OCI-LY1 (cell line): ENCODE data around the gene VSX2.

ENCODE experiments used
- H2AFZ ChIP-seq: fragments of 200-600 bp; sonication (generic), shearing (Covaris generic); 2 replicates; pipeline ENCODE4 v1.6.0; 2014; ENCODE audit warnings: antibody characterized with exemption, mild to moderate bottlenecking, low read length
- H3F3A ChIP-seq: fragments of 200-600 bp; sonication (generic), shearing (Covaris generic); 2 replicates; pipeline ENCODE4 v1.6.0; 2014; ENCODE audit warnings: mild to moderate bottlenecking, antibody characterized with exemption, low read length, moderate library complexity; ENCODE audit not compliant: insufficient read depth
- H3K27ac ChIP-seq: fragments of 200-600 bp; sonication (generic); 2 replicates; pipeline ENCODE4 v1.5.1; 2014; ENCODE audit warnings: low read length, mixed run types, mild to moderate bottlenecking, low read depth; ENCODE audit not compliant: poor library complexity, severe bottlenecking
- H3K27me3 ChIP-seq: fragments of 200-600 bp; sonication (generic); 2 replicates; pipeline ENCODE4 v1.6.0; 2014; ENCODE audit warnings: antibody characterized with exemption, mild to moderate bottlenecking, low read length, moderate library complexity; ENCODE audit not compliant: insufficient read depth
- H3K36me3 ChIP-seq: fragments of 200-600 bp; sonication (generic); 2 replicates; pipeline ENCODE4 v1.6.1; 2014; ENCODE audit warnings: mild to moderate bottlenecking, antibody characterized with exemption, low read length, moderate library complexity, mixed read lengths; ENCODE audit not compliant: insufficient read depth
- H3K4me1 ChIP-seq: fragments of 200-600 bp; sonication (generic); 2 replicates; pipeline ENCODE4 v1.5.1; 2014; ENCODE audit warnings: mild to moderate bottlenecking, low read length, moderate library complexity; ENCODE audit not compliant: insufficient read depth, severe bottlenecking
- H3K4me2 ChIP-seq: fragments of 200-600 bp; sonication (generic), shearing (Covaris generic); 2 replicates; pipeline ENCODE4 v1.6.1; 2014; ENCODE audit warnings: low read length
- H3K4me3 ChIP-seq: fragments of 200-600 bp; sonication (generic); 2 replicates; pipeline ENCODE4 v1.5.1; 2014; ENCODE audit warnings: low read length, low read depth, mild to moderate bottlenecking, mixed read lengths; ENCODE audit not compliant: poor library complexity, severe bottlenecking
- H3K79me2 ChIP-seq: fragments of 200-600 bp; shearing (Covaris generic); 2 replicates; pipeline ENCODE4 v1.6.1; 2016; ENCODE audit warnings: mixed run types, low read length, mixed read lengths; ENCODE audit not compliant: insufficient read depth
- H3K9ac ChIP-seq: fragments of 200-600 bp; sonication (generic), shearing (Covaris generic); 2 replicates; pipeline ENCODE4 v1.6.1; 2014; ENCODE audit warnings: mild to moderate bottlenecking, low read length, mixed read lengths
- H3K9me2 ChIP-seq: fragments of 200-600 bp; sonication (generic), shearing (Covaris generic); 2 replicates; pipeline ENCODE4 v1.6.1; 2014; ENCODE audit warnings: low read depth, mild to moderate bottlenecking, low read length, mixed read lengths
- H3K9me3 ChIP-seq: fragments of 200-600 bp; shearing (Covaris generic); 2 replicates; pipeline ENCODE4 v1.6.1; 2014; ENCODE audit warnings: low read length, mixed read lengths
- H4K20me1 ChIP-seq: fragments of 200-600 bp; sonication (generic), shearing (Covaris generic); 2 replicates; pipeline ENCODE4 v1.6.0; 2016; ENCODE audit warnings: mild to moderate bottlenecking, low read length; ENCODE audit not compliant: insufficient read depth
- CTCF ChIP-seq: fragments of 200-600 bp; sonication (generic), shearing (Covaris generic); IDR thresholded peaks from 2 replicates; pipeline ENCODE4 v1.5.1; 2017; ENCODE audit warnings: mild to moderate bottlenecking, antibody characterized with exemption, low read length, moderate library complexity, mixed read lengths
- EZH2 ChIP-seq: fragments of 200-600 bp; sonication (generic), shearing (Covaris generic); IDR thresholded peaks from 2 replicates; pipeline ENCODE4 v1.8.0; 2017; ENCODE audit warnings: borderline replicate concordance, mixed run types, mild to moderate bottlenecking, antibody characterized with exemption, low read length, moderate library complexity, mixed read lengths

VSX2 gene

GRCh38 chr14:74301594-74302151, 62.4 kb downstream of the VSX2 start:
- TF ChIP-seq EZH2 (no peak), CTCF (no peak)
- Histone ChIP-seq H3K9me3 (no peaks in the 10 kb centered on the region), H3K4me1 (peaks cover 16% of the 10 kb centered on the region), H3K79me2 (no peaks in the 10 kb centered on the region), H3K9me2 (no peaks in the 10 kb centered on the region), H3K36me3 (peaks cover 14% of the 10 kb centered on the region; the same call in 1 of the 2 replicates), H3F3A (no peaks in the 10 kb centered on the region), H4K20me1 (no peaks in the 10 kb centered on the region), H3K27me3 (no peaks in the 10 kb centered on the region), H3K4me2 (peak overlapping the region; percentile 68), H3K4me3 (peak overlapping the region; percentile 79), H2AFZ (no peak overlapping the region), H3K9ac (peak overlapping the region; percentile 79; the same call in 1 of the 2 replicates), H3K27ac (peak overlapping the region; percentile 46)

GRCh38 chr14:74302152-74302628, 62.9 kb downstream of the VSX2 start:
- Histone ChIP-seq H3K79me2 (no peaks in the 10 kb centered on the region), H3K27me3 (no peaks in the 10 kb centered on the region), H3K36me3 (peaks cover 14% of the 10 kb centered on the region; the same call in 1 of the 2 replicates), H2AFZ (no peak overlapping the region), H3K4me3 (peak overlapping the region; percentile 79), H3K4me1 (peaks cover 16% of the 10 kb centered on the region), H3K27ac (peak overlapping the region; percentile 46), H3K9ac (peak overlapping the region; percentile 79), H4K20me1 (no peaks in the 10 kb centered on the region), H3K9me2 (no peaks in the 10 kb centered on the region), H3K9me3 (no peaks in the 10 kb centered on the region), H3F3A (no peaks in the 10 kb centered on the region), H3K4me2 (peak overlapping the region; percentile 68)
- TF ChIP-seq CTCF (peak; percentile 53), EZH2 (no peak)

GRCh38 chr14:74302634-74303569, 63.7 kb downstream of the VSX2 start, which contains the start of gene ABCD4:
TSS of gene ABCD4 (minus strand) at chr14:74302934. CDS start at chr14:74302912, 22 bp downstream.
- Histone ChIP-seq H3F3A (no peaks in the 10 kb centered on the region), H3K27me3 (no peaks in the 10 kb centered on the region), H3K9me3 (no peaks in the 10 kb centered on the region), H4K20me1 (no peaks in the 10 kb centered on the region), H3K4me3 (peak within 1 kb of the TSS; percentile 79), H3K9me2 (no peaks in the 10 kb centered on the region), H3K27ac (peak within 1 kb of the TSS; percentile 46), H3K9ac (peak within 1 kb of the TSS; percentile 79), H2AFZ (peak within 1 kb of the TSS; percentile 94), H3K79me2 (no peaks in the 10 kb centered on the region), H3K4me2 (peak within 1 kb of the TSS; percentile 68), H3K36me3 (peaks cover 10% of the 10 kb centered on the region; the same call in 1 of the 2 replicates), H3K4me1 (peaks cover 16% of the 10 kb centered on the region)
- TF ChIP-seq CTCF (peak; percentile 80), EZH2 (no peak)
